CD4-positive, alpha-beta T cell treated with Interleukin-15 for 4 hours (primary cell): ENCODE results near the gene USP12.
"Not testable (repeated sequence)": the region's sequence is repeated elsewhere in the genome, so short reads cannot be mapped to it uniquely, and the experiment has no call there.

Source experiments
- DNase-seq: peaks from one replicate; pipeline ENCODE4 v3.0.0-alpha.2; 2020; ENCODE audit warnings: low spot score

Gene USP12

DNA sequence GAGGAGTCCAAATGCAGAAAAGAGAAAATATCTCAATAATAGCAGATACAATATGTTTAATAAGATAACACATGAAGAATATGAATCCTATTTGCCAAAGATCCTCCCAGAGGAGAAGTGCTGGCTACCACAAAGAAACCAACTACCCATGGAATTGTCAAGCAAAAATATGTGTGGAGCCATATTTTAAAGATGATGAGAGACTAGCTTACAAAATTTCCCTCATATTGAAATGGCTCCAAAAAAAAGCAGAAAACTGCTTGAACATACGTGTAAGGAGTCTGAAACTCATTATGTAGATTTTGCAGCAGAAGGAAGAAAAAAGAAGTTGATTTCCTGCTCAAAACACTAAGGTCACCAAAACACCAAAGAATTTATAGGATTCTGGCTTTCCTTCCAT, 94.2 kb downstream of the USP12 start:
- DNase-seq, result no peak

DNA sequence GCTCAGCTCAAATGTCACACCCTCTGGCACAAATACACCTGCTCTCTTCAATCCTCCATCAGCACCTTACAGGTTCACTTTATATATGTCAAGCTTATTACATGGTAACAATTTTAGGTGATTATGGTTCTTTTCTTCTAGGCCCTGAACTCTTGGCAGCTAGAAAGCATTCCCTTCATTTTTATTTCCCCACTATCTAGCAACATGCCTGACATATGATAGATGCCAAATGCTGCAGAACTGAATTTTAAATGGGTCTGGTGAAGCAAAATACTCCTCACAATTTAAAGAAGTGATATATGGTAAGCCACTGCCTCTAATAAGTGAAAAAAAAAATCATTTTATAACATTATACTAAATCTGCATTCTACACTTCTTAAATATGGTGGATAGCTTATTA, 95.2 kb downstream of the USP12 start:
- no peak for DNase-seq

GRCh38 chr13:27073186-27073585, 98.4 kb downstream of the USP12 start:
- DNase-seq, result no peak

- not testable (repeated sequence) for DNase-seq
Measured at GRCh38 chr13:27066123-27066522, 105.5 kb downstream of the USP12 start.

DNA sequence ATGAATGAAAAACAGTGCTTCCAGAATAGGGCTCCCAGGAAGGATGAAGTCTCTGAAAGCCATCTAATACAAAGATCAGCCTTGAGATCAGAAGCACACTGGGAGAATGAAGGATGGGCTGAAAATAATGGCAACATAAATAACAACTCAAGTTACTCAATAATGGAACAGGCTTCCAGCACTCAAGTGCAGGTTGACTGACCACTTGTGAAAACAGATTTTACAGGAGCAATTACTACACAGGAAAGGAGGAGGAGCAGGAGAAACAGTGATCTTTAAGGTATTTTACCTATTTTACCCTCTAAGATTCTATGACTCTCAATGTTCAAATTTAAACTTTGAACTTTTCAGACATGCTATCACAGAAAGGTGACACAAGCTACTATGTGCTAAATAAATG, 106.0 kb downstream of the USP12 start:
- no peak for DNase-seq

GRCh38 chr13:27064252-27064995, 107.2 kb downstream of the USP12 start:
- no peak for DNase-seq

DNA sequence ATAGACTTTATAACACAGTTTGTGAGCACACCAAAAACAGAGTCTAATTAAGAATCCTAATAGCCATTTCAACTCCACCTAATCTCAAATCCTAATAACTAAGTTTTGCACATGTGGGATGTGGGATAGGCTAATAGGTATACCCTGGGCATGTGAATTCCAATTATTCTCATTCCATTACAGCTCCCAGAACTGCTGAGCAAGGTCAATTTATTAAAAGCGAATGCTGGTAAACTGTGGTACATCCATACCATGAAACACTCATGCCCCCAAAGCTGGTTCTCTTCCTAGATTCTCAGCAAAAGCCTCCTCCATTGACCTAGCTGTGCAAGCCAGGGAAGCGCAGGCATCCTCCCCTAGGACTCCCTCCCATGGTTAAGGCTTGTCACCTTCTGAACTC, 113.8 kb downstream of the USP12 start:
- DNase-seq, result no peak

- no peak for DNase-seq
Measured at GRCh38 chr13:27055526-27055925, 116.1 kb downstream of the USP12 start.

GRCh38 chr13:27054760-27055159, 116.9 kb downstream of the USP12 start:
- no peak for DNase-seq

DNA sequence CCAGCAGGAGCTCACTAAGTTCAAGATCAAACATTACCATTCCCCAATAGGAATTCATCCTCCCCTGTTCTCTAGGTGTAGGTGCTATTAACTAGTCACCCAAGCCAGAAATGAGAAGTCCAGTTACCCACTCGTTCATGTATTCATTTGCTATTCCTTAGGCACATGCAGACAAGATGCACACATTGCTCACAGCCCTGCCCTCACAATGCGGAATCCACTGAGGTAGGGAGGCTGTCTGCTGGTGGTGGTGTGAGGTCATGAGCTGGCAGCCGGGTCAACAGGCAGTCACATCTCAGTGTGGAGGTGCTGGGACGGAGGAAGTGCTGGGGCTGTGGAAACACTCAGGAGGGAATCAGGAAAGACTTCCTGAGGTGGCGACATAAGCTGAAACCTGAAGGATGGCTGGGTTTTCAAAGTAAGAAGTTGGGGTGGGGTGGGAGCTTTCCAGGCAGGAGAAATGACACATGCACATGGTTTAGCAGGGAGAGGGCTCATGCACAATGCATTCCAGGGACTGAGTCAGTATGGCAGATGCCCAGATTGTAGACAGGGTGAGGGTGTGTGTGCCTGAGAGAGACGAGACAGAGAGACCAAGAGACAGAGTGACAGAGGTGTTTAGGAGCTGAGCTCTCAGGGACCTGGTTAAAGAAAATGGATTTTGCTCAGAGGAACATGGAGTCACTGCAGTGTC, 117.6 kb downstream of the USP12 start:
- no peak for DNase-seq

GRCh38 chr13:27053210-27053884, 118.3 kb downstream of the USP12 start:
- no peak for DNase-seq

DNA sequence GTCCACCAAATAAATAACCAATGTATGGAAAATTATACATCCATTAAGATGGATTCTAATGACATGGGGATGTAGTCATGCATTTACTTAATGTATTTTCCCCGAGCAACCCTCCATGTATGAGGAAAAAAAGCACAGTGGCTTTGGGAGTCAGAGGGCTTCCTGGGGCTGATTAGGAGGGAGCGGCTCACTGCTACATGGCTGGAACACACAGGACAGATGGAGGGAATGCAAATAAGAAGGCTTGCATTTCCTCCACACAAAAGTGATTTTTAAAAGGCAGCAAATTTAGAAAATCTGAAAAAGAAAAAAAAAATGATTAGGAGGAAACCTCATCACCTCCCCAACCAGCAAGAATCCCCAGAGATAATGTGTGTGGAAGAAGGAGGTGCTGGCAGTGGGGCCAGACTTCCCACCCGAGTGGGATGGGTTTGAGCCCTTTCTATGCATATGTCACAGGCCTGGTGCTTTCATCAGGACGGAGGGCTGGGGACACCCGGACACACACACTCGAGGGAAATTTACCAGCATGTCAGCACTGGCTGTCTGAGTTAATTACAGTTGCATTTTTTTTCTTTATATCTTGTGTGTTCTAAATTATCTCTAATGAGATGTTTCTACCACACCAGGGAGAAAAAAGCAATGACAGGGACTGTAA, 118.9 kb downstream of the USP12 start:
- no peak for DNase-seq

- no peak for DNase-seq
Measured at GRCh38 chr13:27047081-27047480, 124.5 kb downstream of the USP12 start.

GRCh38 chr13:27044837-27045570, 126.6 kb downstream of the USP12 start:
- DNase-seq, result no peak

- DNase-seq, result no peak
Measured at GRCh38 chr13:27043013-27043412, 128.6 kb downstream of the USP12 start.

DNA sequence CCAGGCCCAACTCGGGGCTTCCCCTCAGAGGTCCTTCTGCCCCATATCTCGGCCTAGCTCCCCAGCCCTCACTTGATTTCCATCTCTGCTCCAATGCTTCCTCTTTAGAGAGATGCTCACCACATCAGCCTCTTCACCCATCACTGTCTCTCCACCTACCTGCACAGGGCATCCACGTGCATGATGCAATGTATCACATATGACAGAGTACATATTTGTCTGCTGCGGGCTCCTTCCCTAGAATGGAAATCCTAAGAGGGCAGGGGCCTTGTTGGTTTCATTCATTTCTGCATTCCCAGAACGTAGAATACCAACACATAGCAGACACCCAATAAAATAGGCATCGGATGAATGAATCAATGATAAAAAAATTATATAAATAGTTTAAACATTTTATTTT, 130.3 kb downstream of the USP12 start:
- DNase-seq, result no peak

GRCh38 chr13:27040826-27041108, 130.8 kb downstream of the USP12 start:
- DNase-seq, result no peak

- no peak for DNase-seq
Measured at GRCh38 chr13:27039171-27039701, 132.4 kb downstream of the USP12 start.

GRCh38 chr13:27038323-27038722, 133.3 kb downstream of the USP12 start:
- DNase-seq, result no peak

- DNase-seq, result no peak
Measured at GRCh38 chr13:27037571-27037970, 134.0 kb downstream of the USP12 start.

GRCh38 chr13:27037171-27037570, 134.4 kb downstream of the USP12 start:
- no peak for DNase-seq
